ENCODE measurements around the gene SGPP2. TPM values are rescaled to one million over a fixed set of nuclear protein-coding genes. Genes with fewer than 3 reads are reported as not detected.

The SGPP2 gene
- total and polyA plus RNA-seq, 2 of the 4 experiments (the other 2 are of a cell fraction) = not detected

DNA sequence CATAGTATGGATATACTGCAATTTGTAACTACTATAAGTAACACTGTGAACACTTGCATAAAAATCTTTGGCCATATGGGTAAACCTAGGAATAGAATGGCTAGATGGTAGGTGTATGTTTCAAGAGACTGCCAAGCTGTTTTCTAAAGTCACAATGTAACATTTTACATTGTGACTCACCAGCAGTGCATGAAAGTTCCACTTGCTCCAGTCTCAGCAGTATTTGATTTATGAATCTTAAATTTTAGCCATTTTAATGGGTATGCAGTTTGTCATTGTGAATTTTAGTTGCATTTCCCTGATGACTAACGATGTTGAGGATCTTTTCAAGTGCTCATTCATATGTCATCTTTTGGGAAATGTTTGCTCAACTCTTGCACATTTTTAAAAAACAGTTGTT, 145.5 kb downstream of the SGPP2 start:
- H2AK9ac ChIP-seq (replicated peaks; ENCODE audit: low read depth, low read length, poor library complexity) = no peak overlapping the region
- no peak overlapping the region for H2BK20ac ChIP-seq (ENCODE audit: low read depth, low read length)
- no peak for TF ChIP-seq MAFK (IDR thresholded peaks at IDR 0.05; ENCODE audit: low read depth, low read length)
- no peak for TF ChIP-seq POLR2A (IDR thresholded peaks at IDR 0.05; ENCODE audit: low read depth, low read length)
- TF ChIP-seq SMC3 (IDR thresholded peaks at IDR 0.05; ENCODE audit: low read depth, low read length) = no peak
- TF ChIP-seq, protein P1, sequence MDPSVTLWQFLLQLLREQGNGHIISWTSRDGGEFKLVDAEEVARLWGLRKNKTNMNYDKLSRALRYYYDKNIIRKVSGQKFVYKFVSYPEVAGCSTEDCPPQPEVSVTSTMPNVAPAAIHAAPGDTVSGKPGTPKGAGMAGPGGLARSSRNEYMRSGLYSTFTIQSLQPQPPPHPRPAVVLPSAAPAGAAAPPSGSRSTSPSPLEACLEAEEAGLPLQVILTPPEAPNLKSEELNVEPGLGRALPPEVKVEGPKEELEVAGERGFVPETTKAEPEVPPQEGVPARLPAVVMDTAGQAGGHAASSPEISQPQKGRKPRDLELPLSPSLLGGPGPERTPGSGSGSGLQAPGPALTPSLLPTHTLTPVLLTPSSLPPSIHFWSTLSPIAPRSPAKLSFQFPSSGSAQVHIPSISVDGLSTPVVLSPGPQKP (IDR thresholded peaks at IDR 0.05; ENCODE audit: borderline replicate concordance, low read depth, low read length) = no peak
- no peak for TF ChIP-seq RFX5 (IDR thresholded peaks at IDR 0.05; ENCODE audit: low read depth, low read length)
- no peak for TF ChIP-seq BHLHE40 (IDR thresholded peaks at IDR 0.05; ENCODE audit: low read depth, low read length)
- TF ChIP-seq RAD21 (IDR thresholded peaks at IDR 0.05; ENCODE audit: low read length) = no peak
- TF ChIP-seq, protein P2, sequence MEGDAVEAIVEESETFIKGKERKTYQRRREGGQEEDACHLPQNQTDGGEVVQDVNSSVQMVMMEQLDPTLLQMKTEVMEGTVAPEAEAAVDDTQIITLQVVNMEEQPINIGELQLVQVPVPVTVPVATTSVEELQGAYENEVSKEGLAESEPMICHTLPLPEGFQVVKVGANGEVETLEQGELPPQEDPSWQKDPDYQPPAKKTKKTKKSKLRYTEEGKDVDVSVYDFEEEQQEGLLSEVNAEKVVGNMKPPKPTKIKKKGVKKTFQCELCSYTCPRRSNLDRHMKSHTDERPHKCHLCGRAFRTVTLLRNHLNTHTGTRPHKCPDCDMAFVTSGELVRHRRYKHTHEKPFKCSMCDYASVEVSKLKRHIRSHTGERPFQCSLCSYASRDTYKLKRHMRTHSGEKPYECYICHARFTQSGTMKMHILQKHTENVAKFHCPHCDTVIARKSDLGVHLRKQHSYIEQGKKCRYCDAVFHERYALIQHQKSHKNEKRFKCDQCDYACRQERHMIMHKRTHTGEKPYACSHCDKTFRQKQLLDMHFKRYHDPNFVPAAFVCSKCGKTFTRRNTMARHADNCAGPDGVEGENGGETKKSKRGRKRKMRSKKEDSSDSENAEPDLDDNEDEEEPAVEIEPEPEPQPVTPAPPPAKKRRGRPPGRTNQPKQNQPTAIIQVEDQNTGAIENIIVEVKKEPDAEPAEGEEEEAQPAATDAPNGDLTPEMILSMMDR (conservative IDR thresholded peaks at IDR 0.05; ENCODE audit: low read depth, low read length) = no peak
- TF ChIP-seq, protein P3, sequence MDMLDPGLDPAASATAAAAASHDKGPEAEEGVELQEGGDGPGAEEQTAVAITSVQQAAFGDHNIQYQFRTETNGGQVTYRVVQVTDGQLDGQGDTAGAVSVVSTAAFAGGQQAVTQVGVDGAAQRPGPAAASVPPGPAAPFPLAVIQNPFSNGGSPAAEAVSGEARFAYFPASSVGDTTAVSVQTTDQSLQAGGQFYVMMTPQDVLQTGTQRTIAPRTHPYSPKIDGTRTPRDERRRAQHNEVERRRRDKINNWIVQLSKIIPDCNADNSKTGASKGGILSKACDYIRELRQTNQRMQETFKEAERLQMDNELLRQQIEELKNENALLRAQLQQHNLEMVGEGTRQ (IDR thresholded peaks at IDR 0.05; ENCODE audit: low read depth, low read length) = no peak
- no peak for TF ChIP-seq NFE2L2 (IDR thresholded peaks at IDR 0.05; ENCODE audit: low read depth, low read length)
- TF ChIP-seq CEBPB (IDR thresholded peaks at IDR 0.05; ENCODE audit: low read depth, low read length) = no peak
- no peak for TF ChIP-seq FOS (IDR thresholded peaks at IDR 0.05; ENCODE audit: low read depth, low read length)
- TF ChIP-seq CHD1 (IDR thresholded peaks at IDR 0.05; ENCODE audit: low read depth, low read length) = no peak
- TF ChIP-seq RCOR1 (IDR thresholded peaks at IDR 0.05; ENCODE audit: insufficient replicate concordance, low read length) = no peak
- H4K91ac ChIP-seq (ENCODE audit: insufficient read depth, low read depth, low read length) = no peak overlapping the region
- no peak overlapping the region for H3K14ac ChIP-seq (replicated peaks; ENCODE audit: low read depth, low read length)
- H3K4me1 ChIP-seq (ENCODE audit: control insufficient read depth, insufficient read depth, low read length) = peaks cover 2% of the 10 kb centered on the region
- no peak overlapping the region for H3K9ac ChIP-seq (ENCODE audit: low read depth, low read length)
- DNase-seq (peak; percentile 35), ATAC-seq (ENCODE audit: low read depth) (no peak)
- H2AFZ ChIP-seq (replicated peaks; ENCODE audit: low read length, poor library complexity) = no peak overlapping the region
- H3K27ac ChIP-seq (ENCODE audit: insufficient read depth, low read length) = no peak overlapping the region
- no peak overlapping the region for H3K56ac ChIP-seq (ENCODE audit: extremely low read depth, insufficient read depth, low read length)
- no peak overlapping the region for H2BK120ac ChIP-seq (ENCODE audit: low read depth, low read length)
- H2BK5ac ChIP-seq (ENCODE audit: low read depth, low read length, poor library complexity, severe bottlenecking) = no peak overlapping the region
- POLR2A ChIA-PET (ENCODE audit: unreplicated experiment) = no interaction called here
- no peak overlapping the region for H2BK15ac ChIP-seq (ENCODE audit: low read depth, low read length)
- peaks cover 3% of the 10 kb centered on the region; the same call in 1 of the 2 replicates for H3K9me1 ChIP-seq (ENCODE audit: insufficient read depth, low read length)
- peaks cover 3% of the 10 kb centered on the region; the same call in 1 of the 2 replicates for H4K20me1 ChIP-seq (ENCODE audit: insufficient read depth, low read length)
- in situ Hi-C loops (cut with MboI; ENCODE audit: low sequenced_read_pairs) (no loop called here), dilution Hi-C loops (cut with HindIII; ENCODE audit: low sequenced_read_pairs, unreplicated experiment) (no loop called here), intact Hi-C loops (cut with micrococcal nuclease) (no loop called here)
- H2AK5ac ChIP-seq (ENCODE audit: low read depth, low read length) = no peak overlapping the region
- H3K36me3 ChIP-seq (ENCODE audit: control insufficient read depth, insufficient read depth, low read length) = peaks cover 6% of the 10 kb centered on the region
- no peak overlapping the region for H3K4ac ChIP-seq (ENCODE audit: low read depth, low read length)
- H4K8ac ChIP-seq (ENCODE audit: low read depth in 2 of 2, low read length in 2 of 2) = no peak overlapping the region
- H3K18ac ChIP-seq (ENCODE audit: low read depth, low read length) = no peak overlapping the region
- peaks cover 5% of the 10 kb centered on the region in 2 experiments; a peak in 2 of 4 replicates for H3K79me1 ChIP-seq (ENCODE audit: low read depth in 1 of 2, low read length in 2 of 2)
- CTCF ChIA-PET = interaction anchor here (1.5 kb wide), 1 partner anchor 13 kb away, joined by 3 read pairs; no protein-coding TSS in a partner anchor
- no TSS peak for BruUV-seq (replicated peaks)
- WGBS, 2 experiments (ENCODE audit: extremely low coverage in 2 of 2, insufficient read length in 1 of 2) = no CpG with 5 or more reads among the region's 1 CpG
- H3K23ac ChIP-seq (ENCODE audit: low read depth, low read length) = no peak overlapping the region
- no peaks in the 10 kb centered on the region for H3K9me3 ChIP-seq (ENCODE audit: control insufficient read depth, insufficient read depth, low read length)
- no peak overlapping the region for H4K5ac ChIP-seq (ENCODE audit: low read depth, low read length)
- no peak overlapping the region for H3K4me3 ChIP-seq (ENCODE audit: insufficient read depth, low read depth, low read length)
- no peak overlapping the region for H3K4me2 ChIP-seq (ENCODE audit: low read depth, low read length)
- no peaks in the 10 kb centered on the region for H3K27me3 ChIP-seq (ENCODE audit: control insufficient read depth, insufficient read depth, low read length)

Data from IMR-90 (cell line).